GM18861 (cell line): Measurements from ENCODE around the gene CADPS2.

ENCODE experiments used
- ATAC-seq: cut with Tn5 transposase; IDR thresholded peaks from one replicate; pipeline ENCODE4 v1.9.1; 2021; ENCODE audit not compliant: unreplicated experiment

The CADPS2 gene

GRCh38 chr7:122544463-122544862, 341.8 kb downstream of the CADPS2 start:
- ATAC-seq, result peak; percentile 97

GRCh38 chr7:122543891-122544290, 342.4 kb downstream of the CADPS2 start:
- no peak for ATAC-seq

- ATAC-seq, result no peak
Measured at GRCh38 chr7:122543166-122543565, 343.1 kb downstream of the CADPS2 start.

GRCh38 chr7:122535086-122535485, 351.2 kb downstream of the CADPS2 start:
- no peak for ATAC-seq

- ATAC-seq, result no peak
Measured at GRCh38 chr7:122532406-122533269, 353.6 kb downstream of the CADPS2 start.

- ATAC-seq, result no peak
Measured at GRCh38 chr7:122528879-122529481, 357.3 kb downstream of the CADPS2 start.

GRCh38 chr7:122525355-122525754, 360.9 kb downstream of the CADPS2 start:
- ATAC-seq, result no peak

- ATAC-seq, result no peak
Measured at GRCh38 chr7:122521767-122522166, 364.5 kb downstream of the CADPS2 start.

- no peak for ATAC-seq
Measured at GRCh38 chr7:122520971-122521555, 365.2 kb downstream of the CADPS2 start.

GRCh38 chr7:122518488-122518887, 367.8 kb downstream of the CADPS2 start:
- ATAC-seq, result no peak

- ATAC-seq, result no peak
Measured at GRCh38 chr7:122517576-122517975, 368.7 kb downstream of the CADPS2 start.

GRCh38 chr7:122515404-122515803, 370.9 kb downstream of the CADPS2 start:
- ATAC-seq, result no peak

- ATAC-seq, result no peak
Measured at GRCh38 chr7:122511268-122511667, 375.0 kb downstream of the CADPS2 start.

- ATAC-seq, result no peak
Measured at GRCh38 chr7:122507591-122507990, 378.7 kb downstream of the CADPS2 start.

- ATAC-seq, result no peak
Measured at GRCh38 chr7:122492007-122492406, 394.3 kb downstream of the CADPS2 start.

GRCh38 chr7:122488241-122488640, 398.0 kb downstream of the CADPS2 start:
- ATAC-seq, result no peak

- no peak for ATAC-seq
Measured at GRCh38 chr7:122487131-122487530, 399.1 kb downstream of the CADPS2 start.

- no peak for ATAC-seq
Measured at GRCh38 chr7:122485856-122486255, 400.4 kb downstream of the CADPS2 start.

- ATAC-seq, result no peak
Measured at GRCh38 chr7:122482212-122482611, 404.0 kb downstream of the CADPS2 start.

- no peak for ATAC-seq
Measured at GRCh38 chr7:122470859-122471258, 415.4 kb downstream of the CADPS2 start.

- ATAC-seq, result no peak
Measured at GRCh38 chr7:122468945-122469344, 417.3 kb downstream of the CADPS2 start.
